Brain microvascular endothelial cell (primary cell): ENCODE measurements around the gene TRMT44.

Experiments used
- DNase-seq: peaks from one replicate; pipeline ENCODE4 v3.0.0-alpha.2; 2020
- H3K27ac ChIP-seq: fragments of 250-450 bp; sonication (Bioruptor Pico); 2 replicates; pipeline ENCODE4 v1.5.1; 2020; ENCODE audit warnings: mild to moderate bottlenecking, moderate library complexity
- H3K27me3 ChIP-seq: fragments of 250-450 bp; sonication (Bioruptor Pico); replicated peaks from 2 replicates; pipeline ENCODE4 v1.5.1; 2020; ENCODE audit warnings: mild to moderate bottlenecking
- H3K36me3 ChIP-seq: fragments of 250-450 bp; sonication (Bioruptor Pico); replicated peaks from 2 replicates; pipeline ENCODE4 v1.5.1; 2020; ENCODE audit warnings: mild to moderate bottlenecking
- H3K4me3 ChIP-seq: 2 replicates; pipeline ENCODE4 v1.5.1; 2011; ENCODE audit warnings: low read depth, mild to moderate bottlenecking, control low read depth, low read length, moderate library complexity
- CTCF ChIP-seq: IDR thresholded peaks from 2 replicates; pipeline ENCODE4 v1.5.1; 2011; ENCODE audit warnings: low read depth, mild to moderate bottlenecking, moderate library complexity, low read length, control low read depth, inconsistent platforms; ENCODE audit errors: missing control alignments
- in situ Hi-C: cut with HindIII; loops from 2 replicates; pipeline ENCODE4 v1.10.0; 2017; ENCODE audit warnings: low sequenced_read_pairs, low pct_ligation_motif_present

TRMT44 gene

GRCh38 chr4:8468746-8469535 lies 28.4 kb downstream of the TRMT44 start:
- in situ Hi-C loops: no loop called here
- no peaks in the 10 kb centered on the region for H3K27me3 ChIP-seq
- H3K27ac ChIP-seq: no peak overlapping the region
- H3K36me3 ChIP-seq: peaks cover 16% of the 10 kb centered on the region
- DNase-seq: peak; percentile 50
- H3K4me3 ChIP-seq: no peak overlapping the region
- TF ChIP-seq CTCF: peak; percentile 99

- in situ Hi-C loops: no loop called here
- peaks cover 16% of the 10 kb centered on the region for H3K36me3 ChIP-seq
- no peak overlapping the region for H3K4me3 ChIP-seq
- no peak for DNase-seq
- H3K27ac ChIP-seq: no peak overlapping the region
- no peak for TF ChIP-seq CTCF
- no peaks in the 10 kb centered on the region for H3K27me3 ChIP-seq
These were observed 29.0 kb downstream of the TRMT44 start for GRCh38 chr4:8469550-8469949.

- Histone ChIP-seq H3K27me3 (no peaks in the 10 kb centered on the region), H3K36me3 (peaks cover 11% of the 10 kb centered on the region), H3K4me3 (no peak overlapping the region), H3K27ac (no peak overlapping the region)
- DNase-seq: no peak
- no peak for TF ChIP-seq CTCF
- in situ Hi-C loops: no loop called here
These were observed 30.0 kb downstream of the TRMT44 start for GRCh38 chr4:8470451-8471024.

- TF ChIP-seq CTCF: no peak
- no peak overlapping the region for H3K4me3 ChIP-seq
- in situ Hi-C loops: no loop called here
- H3K36me3 ChIP-seq: peaks cover 10% of the 10 kb centered on the region
- DNase-seq: no peak
- H3K27me3 ChIP-seq: no peaks in the 10 kb centered on the region
- no peak overlapping the region for H3K27ac ChIP-seq
These were observed 30.8 kb downstream of the TRMT44 start for GRCh38 chr4:8471211-8471875.

GRCh38 chr4:8472158-8472688 lies 31.6 kb downstream of the TRMT44 start:
- H3K27ac ChIP-seq: peak overlapping the region; percentile 91
- H3K27me3 ChIP-seq: no peaks in the 10 kb centered on the region
- H3K36me3 ChIP-seq: peaks cover 9% of the 10 kb centered on the region
- TF ChIP-seq CTCF: no peak
- in situ Hi-C loops: no loop called here
- no peak overlapping the region for H3K4me3 ChIP-seq
- no peak for DNase-seq
